ENCODE data around the gene CHRDL1. TPM values are rescaled to one million over a fixed set of nuclear protein-coding genes. Genes with fewer than 3 reads are reported as not detected.

The CHRDL1 gene
- total and polyA plus RNA-seq, 2 experiments from 2014 or later: 0.06 TPM; not detected in 1

GRCh38 chrX:110706446-110706845 lies 89.2 kb downstream of the CHRDL1 start:
- H3F3A ChIP-seq (ENCODE audit: insufficient read depth): no peaks in the 10 kb centered on the region
- no peaks in the 10 kb centered on the region for H3K36me3 ChIP-seq (ENCODE audit: low read depth)
- no peak for DNase-seq
- no peaks in the 10 kb centered on the region for H3K27me3 ChIP-seq (replicated peaks; ENCODE audit: insufficient read depth)
- no peaks in the 10 kb centered on the region for H3K79me2 ChIP-seq (ENCODE audit: insufficient read depth)
- no peak overlapping the region for H3K27ac ChIP-seq
- WGBS, 2 experiments (ENCODE audit: low coverage in 1 of 2, low lambda C conversion rate in 2 of 2, missing lambda C conversion rate in 2 of 2): 11 to 15% methylated on average over 2 of the region's 2 CpGs
- no peak overlapping the region for H3K9ac ChIP-seq
- H3K4me1 ChIP-seq (ENCODE audit: insufficient read depth): no peaks in the 10 kb centered on the region
- in situ Hi-C loops (cut with MboI): no loop called here
- H4K20me1 ChIP-seq (ENCODE audit: insufficient read depth): no peaks in the 10 kb centered on the region
- H3K9me3 ChIP-seq (ENCODE audit: low read depth): no peaks in the 10 kb centered on the region
- no peak for TF ChIP-seq EZH2phosphoT487 (IDR thresholded peaks at IDR 0.05; ENCODE audit: insufficient read depth, low read depth)
- TF ChIP-seq EZH2 (IDR thresholded peaks at IDR 0.05; ENCODE audit: insufficient read depth, poor library complexity, severe bottlenecking): no peak
- H3K4me3 ChIP-seq: no peak overlapping the region
- H2AFZ ChIP-seq: no peak overlapping the region
- no peaks in the 10 kb centered on the region for H3K9me2 ChIP-seq (ENCODE audit: insufficient read depth)
- no peak overlapping the region for H3K4me2 ChIP-seq (ENCODE audit: unreplicated experiment)

- TF ChIP-seq EZH2phosphoT487 (IDR thresholded peaks at IDR 0.05; ENCODE audit: insufficient read depth, low read depth) (no peak), EZH2 (IDR thresholded peaks at IDR 0.05; ENCODE audit: insufficient read depth, poor library complexity, severe bottlenecking) (no peak)
- Histone ChIP-seq H4K20me1 (ENCODE audit: insufficient read depth) (no peaks in the 10 kb centered on the region), H3F3A (ENCODE audit: insufficient read depth) (no peaks in the 10 kb centered on the region), H3K4me1 (ENCODE audit: insufficient read depth) (no peaks in the 10 kb centered on the region), H3K27me3 (replicated peaks; ENCODE audit: insufficient read depth) (no peaks in the 10 kb centered on the region), H3K27ac (no peak overlapping the region), H3K9me2 (ENCODE audit: insufficient read depth) (no peaks in the 10 kb centered on the region), H3K4me3 (no peak overlapping the region), H3K4me2 (ENCODE audit: unreplicated experiment) (no peak overlapping the region), H2AFZ (no peak overlapping the region), H3K9me3 (ENCODE audit: low read depth) (no peaks in the 10 kb centered on the region), H3K9ac (no peak overlapping the region), H3K36me3 (ENCODE audit: low read depth) (no peaks in the 10 kb centered on the region), H3K79me2 (ENCODE audit: insufficient read depth) (no peaks in the 10 kb centered on the region)
- WGBS, 2 experiments (ENCODE audit: low coverage in 1 of 2, low lambda C conversion rate in 2 of 2, missing lambda C conversion rate in 2 of 2): 69 to 83% methylated on average over 4 of the region's 4 CpGs
- in situ Hi-C loops (cut with MboI): no loop called here
- no peak for DNase-seq
Observed at GRCh38 chrX:110703641-110704040, 92.0 kb downstream of the CHRDL1 start.

GRCh38 chrX:110699109-110699508 lies 96.5 kb downstream of the CHRDL1 start:
- in situ Hi-C loops (cut with MboI): loop anchor here (25.0 kb wide), 1 partner anchor 237 kb away; no protein-coding TSS in a partner anchor

GRCh38 chrX:110698696-110699095 lies 96.9 kb downstream of the CHRDL1 start:
- H3K79me2 ChIP-seq (ENCODE audit: insufficient read depth): no peaks in the 10 kb centered on the region
- H3K9me2 ChIP-seq (ENCODE audit: insufficient read depth): no peaks in the 10 kb centered on the region
- H3F3A ChIP-seq (ENCODE audit: insufficient read depth): no peaks in the 10 kb centered on the region
- no peaks in the 10 kb centered on the region for H3K9me3 ChIP-seq (ENCODE audit: low read depth)
- H4K20me1 ChIP-seq (ENCODE audit: insufficient read depth): no peaks in the 10 kb centered on the region
- no peak overlapping the region for H3K4me2 ChIP-seq (ENCODE audit: unreplicated experiment)
- H3K27ac ChIP-seq: no peak overlapping the region
- no peaks in the 10 kb centered on the region for H3K27me3 ChIP-seq (replicated peaks; ENCODE audit: insufficient read depth)
- H3K4me3 ChIP-seq: no peak overlapping the region
- no peaks in the 10 kb centered on the region for H3K36me3 ChIP-seq (ENCODE audit: low read depth)
- in situ Hi-C loops (cut with MboI): loop anchor here (25.0 kb wide), 1 partner anchor 236 kb away; no protein-coding TSS in a partner anchor
- no peak overlapping the region for H2AFZ ChIP-seq
- H3K4me1 ChIP-seq (ENCODE audit: insufficient read depth): no peaks in the 10 kb centered on the region
- TF ChIP-seq EZH2 (IDR thresholded peaks at IDR 0.05; ENCODE audit: insufficient read depth, poor library complexity, severe bottlenecking) (no peak), EZH2phosphoT487 (IDR thresholded peaks at IDR 0.05; ENCODE audit: insufficient read depth, low read depth) (no peak)
- no peak overlapping the region for H3K9ac ChIP-seq
- DNase-seq: no peak

More at GRCh38 chrX:110699109-110699508, 96.5 kb downstream of the CHRDL1 start:
- no peak for TF ChIP-seq EZH2phosphoT487 (IDR thresholded peaks at IDR 0.05; ENCODE audit: insufficient read depth, low read depth)
- no peak for TF ChIP-seq EZH2 (IDR thresholded peaks at IDR 0.05; ENCODE audit: insufficient read depth, poor library complexity, severe bottlenecking)
- Histone ChIP-seq H3K4me2 (ENCODE audit: unreplicated experiment) (no peak overlapping the region), H3K4me1 (ENCODE audit: insufficient read depth) (no peaks in the 10 kb centered on the region), H3K4me3 (no peak overlapping the region), H3K27ac (no peak overlapping the region), H3K9me2 (ENCODE audit: insufficient read depth) (no peaks in the 10 kb centered on the region), H3K27me3 (replicated peaks; ENCODE audit: insufficient read depth) (no peaks in the 10 kb centered on the region), H3F3A (ENCODE audit: insufficient read depth) (no peaks in the 10 kb centered on the region), H4K20me1 (ENCODE audit: insufficient read depth) (no peaks in the 10 kb centered on the region), H3K36me3 (ENCODE audit: low read depth) (no peaks in the 10 kb centered on the region), H3K9ac (no peak overlapping the region), H3K9me3 (ENCODE audit: low read depth) (no peaks in the 10 kb centered on the region), H2AFZ (no peak overlapping the region), H3K79me2 (ENCODE audit: insufficient read depth) (no peaks in the 10 kb centered on the region)
- peak; percentile 30 for DNase-seq

GRCh38 chrX:110692866-110693265 lies 102.8 kb downstream of the CHRDL1 start:
- Histone ChIP-seq H3K9me3 (ENCODE audit: low read depth) (no peaks in the 10 kb centered on the region), H3F3A (ENCODE audit: insufficient read depth) (no peaks in the 10 kb centered on the region), H3K27ac (no peak overlapping the region), H3K4me3 (no peak overlapping the region), H2AFZ (no peak overlapping the region), H3K4me2 (ENCODE audit: unreplicated experiment) (no peak overlapping the region), H3K9ac (no peak overlapping the region), H3K36me3 (ENCODE audit: low read depth) (no peaks in the 10 kb centered on the region), H3K27me3 (replicated peaks; ENCODE audit: insufficient read depth) (no peaks in the 10 kb centered on the region), H3K4me1 (ENCODE audit: insufficient read depth) (no peaks in the 10 kb centered on the region), H3K79me2 (ENCODE audit: insufficient read depth) (no peaks in the 10 kb centered on the region), H4K20me1 (ENCODE audit: insufficient read depth) (no peaks in the 10 kb centered on the region), H3K9me2 (ENCODE audit: insufficient read depth) (no peaks in the 10 kb centered on the region)
- TF ChIP-seq EZH2phosphoT487 (IDR thresholded peaks at IDR 0.05; ENCODE audit: insufficient read depth, low read depth) (no peak), EZH2 (IDR thresholded peaks at IDR 0.05; ENCODE audit: insufficient read depth, poor library complexity, severe bottlenecking) (no peak)
- DNase-seq: no peak
- WGBS, 2 experiments (ENCODE audit: low coverage in 1 of 2, low lambda C conversion rate in 2 of 2, missing lambda C conversion rate in 2 of 2): 13% methylated on average over 3 to 4 of the region's 4 CpGs
- in situ Hi-C loops (cut with MboI): loop anchor here (25.0 kb wide), 1 partner anchor 231 kb away; no protein-coding TSS in a partner anchor
